Measurements from ENCODE around the gene SLC9C2.
"Not testable (repeated sequence)": the region's sequence is repeated elsewhere in the genome, so short reads cannot be mapped to it uniquely, and the experiment has no call there.

The SLC9C2 gene

GRCh38 chr1:173581383-173582079 is 21.3 kb downstream of the SLC9C2 start:
- DNase-seq (ENCODE audit: low read depth in 4 of 4, low spot score in 1 of 4), result no peak

GRCh38 chr1:173580658-173581057 is 22.2 kb downstream of the SLC9C2 start:
- DNase-seq (ENCODE audit: low read depth in 4 of 4, low spot score in 1 of 4), result no peak

GRCh38 chr1:173580071-173580470 is 22.8 kb downstream of the SLC9C2 start:
- DNase-seq (ENCODE audit: low read depth in 4 of 4, low spot score in 1 of 4), result no peak

GRCh38 chr1:173573596-173573995 is 29.3 kb downstream of the SLC9C2 start:
- no peak for DNase-seq (ENCODE audit: low read depth in 4 of 4, low spot score in 1 of 4)

- no peak for DNase-seq (ENCODE audit: low read depth in 4 of 4, low spot score in 1 of 4)
Measured at GRCh38 chr1:173572201-173572873, 30.5 kb downstream of the SLC9C2 start.

- no peak for DNase-seq (ENCODE audit: low read depth in 4 of 4, low spot score in 1 of 4)
Measured at GRCh38 chr1:173570370-173571007, 32.4 kb downstream of the SLC9C2 start.

- DNase-seq (ENCODE audit: low read depth in 4 of 4, low spot score in 1 of 4), result no peak
Measured at GRCh38 chr1:173568483-173568882, 34.4 kb downstream of the SLC9C2 start.

GRCh38 chr1:173563846-173564245 is 39.0 kb downstream of the SLC9C2 start:
- DNase-seq (ENCODE audit: low read depth in 4 of 4, low spot score in 1 of 4), result not testable (repeated sequence)

GRCh38 chr1:173562813-173563212 is 40.1 kb downstream of the SLC9C2 start:
- DNase-seq (ENCODE audit: low read depth in 4 of 4, low spot score in 1 of 4), result no peak

- no peak for DNase-seq (ENCODE audit: low read depth in 4 of 4, low spot score in 1 of 4)
Measured at GRCh38 chr1:173561263-173561662, 41.6 kb downstream of the SLC9C2 start.

- no peak for DNase-seq (ENCODE audit: low read depth in 4 of 4, low spot score in 1 of 4)
Measured at GRCh38 chr1:173560285-173560880, 42.5 kb downstream of the SLC9C2 start.

GRCh38 chr1:173555651-173556305 is 47.1 kb downstream of the SLC9C2 start:
- DNase-seq (ENCODE audit: low read depth in 4 of 4, low spot score in 1 of 4), result no peak

- DNase-seq (ENCODE audit: low read depth in 4 of 4, low spot score in 1 of 4), result no peak
Measured at GRCh38 chr1:173554541-173555250, 48.2 kb downstream of the SLC9C2 start.

- DNase-seq (ENCODE audit: low read depth in 4 of 4, low spot score in 1 of 4), result no peak
Measured at GRCh38 chr1:173554089-173554488, 48.8 kb downstream of the SLC9C2 start.

- DNase-seq (ENCODE audit: low read depth in 4 of 4, low spot score in 1 of 4), result no peak
Measured at GRCh38 chr1:173553312-173553711, 49.6 kb downstream of the SLC9C2 start.

- no peak for DNase-seq (ENCODE audit: low read depth in 4 of 4, low spot score in 1 of 4)
Measured at GRCh38 chr1:173551699-173552098, 51.2 kb downstream of the SLC9C2 start.

GRCh38 chr1:173549813-173550212 is 53.1 kb downstream of the SLC9C2 start:
- no peak for DNase-seq (ENCODE audit: low read depth in 4 of 4, low spot score in 1 of 4)

- DNase-seq (ENCODE audit: low read depth in 4 of 4, low spot score in 1 of 4), result no peak
Measured at GRCh38 chr1:173545688-173546087, 57.2 kb downstream of the SLC9C2 start.

- DNase-seq (ENCODE audit: low read depth in 4 of 4, low spot score in 1 of 4), result no peak
Measured at GRCh38 chr1:173536223-173536622, 66.6 kb downstream of the SLC9C2 start.

- no peak for DNase-seq (ENCODE audit: low read depth in 4 of 4, low spot score in 1 of 4)
Measured at GRCh38 chr1:173532237-173532636, 70.6 kb downstream of the SLC9C2 start.
